Inflammatory macrophage (primary cell): ENCODE results near the gene ATG9B.
"Not testable (repeated sequence)": the region's sequence is repeated elsewhere in the genome, so short reads cannot be mapped to it uniquely, and the experiment has no call there.

Experiments
- DNase-seq, 2 donors: peaks; one replicate each; pipeline ENCODE4 v3.0.0-alpha.2; 2020 to 2022

The ATG9B gene

GRCh38 chr7:151015967-151016366, 8.3 kb downstream of the ATG9B start:
- DNase-seq = no peak

GRCh38 chr7:151014950-151015349, 9.3 kb downstream of the ATG9B start:
- DNase-seq = peak in 1 of 2 donors; percentile 31

DNA sequence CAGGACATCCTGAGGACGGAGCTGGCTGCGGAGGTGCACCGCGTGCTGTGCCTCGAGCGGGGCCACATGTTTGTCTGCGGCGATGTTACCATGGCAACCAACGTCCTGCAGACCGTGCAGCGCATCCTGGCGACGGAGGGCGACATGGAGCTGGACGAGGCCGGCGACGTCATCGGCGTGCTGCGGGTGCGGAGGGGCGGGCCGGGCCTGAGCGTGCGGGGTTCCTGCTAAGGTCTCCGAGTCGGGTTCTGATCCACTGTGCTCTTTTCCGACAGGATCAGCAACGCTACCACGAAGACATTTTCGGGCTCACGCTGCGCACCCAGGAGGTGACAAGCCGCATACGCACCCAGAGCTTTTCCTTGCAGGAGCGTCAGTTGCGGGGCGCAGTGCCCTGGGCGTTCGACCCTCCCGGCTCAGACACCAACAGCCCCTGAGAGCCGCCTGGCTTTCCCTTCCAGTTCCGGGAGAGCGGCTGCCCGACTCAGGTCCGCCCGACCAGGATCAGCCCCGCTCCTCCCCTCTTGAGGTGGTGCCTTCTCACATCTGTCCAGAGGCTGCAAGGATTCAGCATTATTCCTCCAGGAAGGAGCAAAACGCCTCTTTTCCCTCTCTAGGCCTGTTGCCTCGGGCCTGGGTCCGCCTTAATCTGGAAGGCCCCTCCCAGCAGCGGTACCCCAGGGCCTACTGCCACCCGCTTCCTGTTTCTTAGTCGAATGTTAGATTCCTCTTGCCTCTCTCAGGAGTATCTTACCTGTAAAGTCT, 10.4 kb downstream of the ATG9B start:
- peak; percentile 54 to 73 for DNase-seq

GRCh38 chr7:151013356-151013732, 10.9 kb downstream of the ATG9B start:
- no peak for DNase-seq

DNA sequence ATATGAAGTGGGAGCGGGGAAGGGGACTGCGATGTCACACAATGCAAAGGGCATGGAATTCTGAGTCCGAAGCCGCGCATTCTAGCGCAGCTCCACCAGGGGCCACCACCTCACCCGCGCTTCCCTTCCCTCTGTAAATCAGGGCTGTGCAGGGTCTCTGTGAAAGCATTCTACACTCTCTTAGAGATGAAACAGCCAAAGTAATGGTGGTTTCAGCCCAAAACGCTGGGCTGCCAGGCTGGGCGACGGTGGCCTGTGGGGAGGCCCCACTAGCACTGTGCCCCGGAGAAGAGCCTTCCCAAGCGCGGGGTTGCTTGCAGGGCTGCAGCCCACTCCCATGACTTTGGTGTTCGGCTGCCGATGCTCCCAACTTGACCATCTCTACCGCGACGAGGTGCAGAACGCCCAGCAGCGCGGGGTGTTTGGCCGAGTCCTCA, 11.4 kb downstream of the ATG9B start:
- DNase-seq = no peak

DNA sequence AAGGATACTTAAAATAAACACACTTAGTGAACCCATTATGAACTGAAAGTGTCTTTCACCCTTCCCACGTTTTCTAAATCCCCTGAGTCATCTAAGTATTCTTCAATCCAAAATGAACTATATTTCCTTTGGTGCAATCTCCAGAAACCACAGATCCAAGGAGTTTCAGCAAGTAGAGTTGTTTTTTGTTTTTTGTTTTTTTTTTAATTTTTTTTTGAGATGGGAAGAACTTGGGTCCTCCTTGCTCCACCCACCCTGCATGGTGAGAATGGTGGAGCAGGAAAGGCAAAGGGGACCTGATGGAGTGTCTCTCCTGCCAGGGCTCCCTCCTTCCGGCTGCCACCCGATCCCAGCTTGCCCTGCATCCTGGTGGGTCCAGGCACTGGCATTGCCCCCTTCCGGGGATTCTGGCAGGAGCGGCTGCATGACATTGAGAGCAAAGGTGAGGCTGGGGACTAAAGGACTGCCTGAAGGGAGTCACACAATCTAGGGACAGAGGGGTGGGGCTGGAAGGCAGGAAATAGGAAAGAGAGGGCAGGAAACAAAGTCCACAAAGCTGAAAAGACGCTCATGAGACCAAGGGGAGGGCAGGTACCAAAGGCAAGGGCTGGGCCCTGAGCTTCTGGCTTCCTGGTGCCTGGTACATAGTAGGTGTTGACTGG, 12.1 kb downstream of the ATG9B start:
- no peak for DNase-seq

DNA sequence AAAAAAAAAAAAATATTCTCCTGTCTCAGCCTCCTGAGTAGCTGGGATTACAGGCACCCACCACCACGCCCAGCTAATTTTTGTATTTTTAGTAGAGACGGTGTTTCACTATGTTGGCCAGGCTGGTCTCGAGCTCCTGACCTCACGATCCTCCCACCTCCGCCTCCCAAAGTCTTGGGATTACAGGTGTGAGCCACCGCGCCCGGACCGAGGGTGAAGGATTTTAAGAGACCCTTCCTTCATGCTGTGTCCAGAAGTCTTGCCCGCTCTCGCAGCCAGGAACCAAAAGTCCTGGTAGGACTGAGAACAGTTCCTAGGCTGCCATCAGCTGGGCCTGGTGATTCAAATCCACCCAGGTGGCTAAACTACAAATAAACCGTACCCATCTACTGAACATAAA, 12.7 kb downstream of the ATG9B start:
- DNase-seq = not testable (repeated sequence)

DNA sequence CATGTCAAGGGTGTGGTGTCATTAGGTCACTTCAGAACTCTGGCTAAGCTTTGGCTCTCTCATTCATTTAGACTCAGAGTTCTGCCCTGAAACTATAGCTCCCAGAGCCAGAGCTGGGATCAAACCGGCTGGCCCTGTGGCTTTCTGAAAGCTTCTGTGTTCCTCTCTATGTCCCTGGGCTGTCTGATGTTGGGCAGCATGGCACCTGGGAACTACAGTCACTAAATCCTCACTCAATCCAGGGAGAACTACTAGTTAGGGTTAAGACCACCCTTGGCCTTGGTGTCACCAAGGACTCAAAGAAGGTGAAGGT, 13.2 kb downstream of the ATG9B start:
- DNase-seq = peak; percentile 36 to 69

- peak; percentile 60 to 66 for DNase-seq
These were observed 13.8 kb downstream of the ATG9B start for GRCh38 chr7:151010307-151011096.

- no peak for DNase-seq
These were observed 14.3 kb downstream of the ATG9B start for GRCh38 chr7:151010037-151010306.

DNA sequence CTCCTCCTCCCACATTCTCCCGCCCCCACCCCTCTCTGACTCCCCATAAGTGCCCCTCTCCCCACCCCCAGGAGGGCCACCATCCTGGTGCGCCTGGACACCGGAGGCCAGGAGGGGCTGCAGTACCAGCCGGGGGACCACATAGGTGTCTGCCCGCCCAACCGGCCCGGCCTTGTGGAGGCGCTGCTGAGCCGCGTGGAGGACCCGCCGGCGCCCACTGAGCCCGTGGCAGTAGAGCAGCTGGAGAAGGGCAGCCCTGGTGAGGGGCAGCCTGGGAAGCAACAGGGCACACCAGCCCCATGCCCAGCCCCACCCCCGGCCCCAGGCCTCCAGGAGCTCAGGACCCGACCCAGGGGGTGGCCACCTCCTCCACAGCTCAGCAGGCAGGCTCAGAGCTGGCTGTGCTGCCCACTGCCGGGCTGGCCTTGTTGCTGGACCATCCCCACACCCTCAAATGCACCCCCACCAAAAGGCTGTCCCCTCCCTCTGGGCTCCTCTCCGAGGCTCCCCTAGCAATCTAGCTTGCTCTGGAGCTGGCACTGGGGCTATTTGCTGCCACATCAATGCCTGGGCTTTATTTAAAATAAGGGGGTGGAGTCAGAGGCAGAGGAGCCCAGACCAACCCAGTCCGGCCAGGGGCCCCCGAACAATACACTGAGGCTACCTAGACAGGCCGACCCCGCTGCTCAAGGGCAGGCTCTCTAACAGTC, 14.8 kb downstream of the ATG9B start:
- DNase-seq = no peak

- peak; percentile 46 to 57 for DNase-seq
These were observed 15.6 kb downstream of the ATG9B start for GRCh38 chr7:151008511-151009323.

DNA sequence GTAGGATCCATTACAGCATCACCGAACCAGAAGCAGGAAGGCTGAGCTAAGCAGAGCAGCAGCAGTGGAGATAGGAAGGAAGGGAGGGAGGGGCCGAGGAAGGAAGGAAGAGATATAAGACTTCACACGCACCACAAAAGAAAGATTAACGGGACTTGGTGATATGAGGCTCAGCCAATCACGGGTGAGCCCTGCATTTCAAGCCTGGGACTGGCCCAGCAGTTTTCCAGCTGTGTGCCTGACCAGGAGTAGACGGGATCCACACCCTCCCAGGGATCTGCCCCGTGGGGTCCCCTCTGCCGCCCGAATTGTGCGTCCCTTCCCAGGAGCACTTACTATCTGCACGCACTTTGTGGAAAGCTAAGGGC, 16.2 kb downstream of the ATG9B start:
- DNase-seq = no peak

- DNase-seq = no peak
These were observed 16.8 kb downstream of the ATG9B start for GRCh38 chr7:151007469-151007898.

GRCh38 chr7:151006590-151007300, 17.5 kb downstream of the ATG9B start:
- DNase-seq = no peak

GRCh38 chr7:151005566-151005965, 18.7 kb downstream of the ATG9B start:
- no peak for DNase-seq

DNA sequence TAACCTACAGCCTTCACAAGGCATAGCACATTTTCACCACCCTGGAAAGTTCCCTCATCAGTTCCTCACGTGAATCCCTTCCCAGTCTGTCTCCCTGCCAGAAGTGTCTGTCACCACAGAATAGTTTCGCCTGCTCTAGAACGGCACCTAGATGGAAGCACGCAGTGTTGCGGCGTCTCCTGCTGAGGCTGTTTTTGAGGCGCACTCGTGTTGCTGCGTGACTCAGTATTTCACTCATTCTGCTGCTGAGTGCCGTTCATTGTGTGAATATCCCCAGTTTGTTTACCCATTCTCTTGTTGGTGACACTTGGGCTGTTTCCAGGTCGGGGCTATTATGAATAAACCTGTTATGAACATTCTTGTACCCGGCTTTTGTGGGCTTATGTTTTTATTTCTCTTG, 20.7 kb downstream of the ATG9B start:
- DNase-seq = no peak

DNA sequence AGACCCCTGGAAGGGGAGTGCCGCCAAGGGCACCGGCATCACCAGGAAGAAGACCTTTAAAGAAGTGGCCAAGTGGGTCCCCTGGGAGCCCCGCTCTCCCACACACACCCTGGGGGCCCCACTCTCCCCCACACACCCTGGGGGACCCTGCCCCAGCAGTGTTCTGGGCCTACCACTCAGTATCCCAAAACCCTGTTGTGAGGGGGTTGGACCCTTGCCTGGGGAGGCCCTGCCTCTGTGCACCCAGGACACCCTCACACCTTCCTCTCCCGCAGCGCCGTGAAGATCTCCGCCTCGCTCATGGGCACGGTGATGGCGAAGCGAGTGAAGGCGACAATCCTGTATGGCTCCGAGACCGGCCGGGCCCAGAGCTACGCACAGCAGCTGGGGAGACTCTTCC, 22.7 kb downstream of the ATG9B start:
- DNase-seq = no peak

DNA sequence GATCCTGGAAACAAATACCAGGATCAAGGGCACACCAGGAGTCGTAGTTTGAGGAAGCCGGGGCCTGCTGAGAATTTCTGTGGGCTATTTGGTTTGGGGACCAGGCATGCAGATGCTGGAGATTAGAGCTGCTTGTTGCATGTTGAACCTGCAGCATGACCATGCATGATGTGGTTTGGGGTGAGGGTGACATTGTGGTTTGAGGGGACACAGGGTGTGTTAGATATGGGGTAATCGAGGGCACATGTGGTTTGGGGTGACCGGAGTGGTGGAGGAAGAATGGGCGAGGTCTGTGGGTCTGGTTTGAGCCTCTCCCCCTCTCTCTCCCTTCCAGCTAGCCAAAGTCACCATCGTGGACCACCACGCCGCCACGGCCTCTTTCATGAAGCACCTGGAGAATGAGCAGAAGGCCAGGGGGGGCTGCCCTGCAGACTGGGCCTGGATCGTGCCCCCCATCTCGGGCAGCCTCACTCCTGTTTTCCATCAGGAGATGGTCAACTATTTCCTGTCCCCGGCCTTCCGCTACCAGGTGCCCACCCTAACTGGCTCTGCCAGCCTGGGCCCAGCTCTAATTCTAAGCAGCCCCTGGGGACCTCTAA, 23.3 kb downstream of the ATG9B start:
- DNase-seq = no peak

DNA sequence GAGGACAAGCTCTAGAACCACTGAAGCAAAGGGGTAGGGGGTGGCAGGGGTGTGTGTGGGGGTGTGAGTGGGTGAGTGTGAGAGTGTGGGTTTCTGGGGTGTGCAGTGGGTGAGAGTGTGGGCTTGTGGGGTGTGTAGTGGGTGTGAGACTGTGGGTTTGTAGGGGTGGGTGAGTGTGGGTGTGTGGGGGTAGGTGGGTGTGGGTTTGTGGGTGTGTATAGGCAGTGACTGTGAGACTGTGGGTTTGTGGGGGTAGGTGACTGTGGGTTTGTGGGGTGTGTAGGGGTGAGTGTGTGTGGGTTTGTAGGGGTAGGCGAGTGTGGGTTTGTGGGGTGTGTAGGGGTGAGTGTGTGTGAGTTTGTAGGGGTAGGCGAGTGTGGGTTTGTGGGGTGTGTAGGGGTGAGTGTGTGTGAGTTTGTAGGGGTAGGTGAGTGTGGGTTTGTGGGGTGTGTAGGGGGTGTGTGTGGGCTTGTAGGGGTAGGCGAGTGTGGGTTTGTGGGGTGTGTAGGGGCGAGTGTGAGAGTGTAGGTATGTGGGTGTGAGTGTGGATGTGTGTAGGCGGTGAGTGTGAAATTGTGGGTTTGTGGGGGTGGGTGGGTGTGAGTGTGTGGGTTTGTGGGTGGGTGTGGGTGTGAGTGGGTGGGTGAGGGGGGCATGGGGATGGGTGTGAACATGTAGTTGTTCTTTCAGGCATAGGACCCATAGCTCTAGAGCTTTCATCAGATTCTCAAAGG, 24.6 kb downstream of the ATG9B start:
- DNase-seq = no peak

DNA sequence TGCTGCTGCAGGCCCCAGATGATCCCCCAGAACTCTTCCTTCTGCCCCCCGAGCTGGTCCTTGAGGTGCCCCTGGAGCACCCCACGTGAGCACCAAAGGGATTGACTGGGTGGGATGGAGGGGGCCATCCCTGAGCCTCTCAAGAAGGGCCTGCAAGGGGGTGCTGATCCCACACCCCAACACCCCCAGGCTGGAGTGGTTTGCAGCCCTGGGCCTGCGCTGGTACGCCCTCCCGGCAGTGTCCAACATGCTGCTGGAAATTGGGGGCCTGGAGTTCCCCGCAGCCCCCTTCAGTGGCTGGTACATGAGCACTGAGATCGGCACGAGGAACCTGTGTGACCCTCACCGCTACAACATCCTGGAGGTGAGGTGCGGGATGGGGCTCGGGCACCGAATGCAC, 25.3 kb downstream of the ATG9B start:
- no peak for DNase-seq
